HepG2 (cell line): ENCODE results near the gene VEGFB. TPM values are rescaled to one million over a fixed set of nuclear protein-coding genes. Genes with fewer than 3 reads are reported as not detected.
A peak's percentile ranks its signal among the peaks of the same experiment; 100 is the strongest.

ENCODE experiments used
- ARHGAP35 ChIP-seq: sonication (generic); formaldehyde crosslinking; IDR thresholded peaks from 2 replicates; pipeline ENCODE4 v1.9.0; 2022; ENCODE audit warnings: mild to moderate bottlenecking, inconsistent platforms, moderate library complexity, missing genetic modification reagents, borderline replicate concordance
- FOXA3 ChIP-seq: IDR thresholded peaks from 2 replicates; pipeline ENCODE4 v1.6.1; 2016; ENCODE audit warnings: missing genetic modification reagents, missing compliant biosample characterization
- GATAD1 ChIP-seq: IDR thresholded peaks from 2 replicates; pipeline ENCODE4 v1.6.1; 2016; ENCODE audit warnings: missing genetic modification reagents, missing compliant biosample characterization
- HBP1 ChIP-seq: IDR thresholded peaks from 2 replicates; pipeline ENCODE4 v1.6.1; 2016; ENCODE audit warnings: low read depth, control low read depth
- HES4 ChIP-seq: sonication (generic); formaldehyde crosslinking; IDR thresholded peaks from 2 replicates; pipeline ENCODE4 v1.9.0; 2021; ENCODE audit warnings: mild to moderate bottlenecking, missing genetic modification reagents, borderline replicate concordance
- MED1 ChIP-seq: sonication (generic); formaldehyde crosslinking; IDR thresholded peaks from 2 replicates; pipeline ENCODE4 v1.4.0; 2020; ENCODE audit warnings: missing genetic modification reagents
- MXI1 ChIP-seq: IDR thresholded peaks from 3 replicates; pipeline ENCODE4 v1.6.1; 2012; ENCODE audit warnings: low read depth, low read length, inconsistent platforms, borderline replicate concordance
- NR1H2 ChIP-seq: sonication (generic); formaldehyde crosslinking; IDR thresholded peaks from 2 replicates; pipeline ENCODE4 v1.8.1; 2022; ENCODE audit warnings: low read depth, missing genetic modification reagents, borderline replicate concordance
- PCBP1 ChIP-seq: fragments of 200-400 bp; formaldehyde crosslinking; IDR thresholded peaks from 2 replicates; pipeline ENCODE4 v1.6.1; 2017; ENCODE audit warnings: mild to moderate bottlenecking, low read depth, low read length, borderline replicate concordance
- RFX1 ChIP-seq: fragments of 450-650 bp; IDR thresholded peaks from 2 replicates; pipeline ENCODE4 v1.6.1; 2017
- SPEN ChIP-seq: sonication (generic); formaldehyde crosslinking; IDR thresholded peaks from 2 replicates; pipeline ENCODE4 v1.5.1; 2020; ENCODE audit warnings: low read depth, mild to moderate bottlenecking, missing genetic modification reagents
- ZBTB10 ChIP-seq: sonication (generic); formaldehyde crosslinking; IDR thresholded peaks from 2 replicates; pipeline ENCODE4 v1.4.0; 2020; ENCODE audit warnings: missing genetic modification reagents, borderline replicate concordance
- ZBTB43 ChIP-seq: sonication (generic); formaldehyde crosslinking; conservative IDR thresholded peaks from 2 replicates; pipeline ENCODE4 v1.4.0; 2020; ENCODE audit warnings: missing genetic modification reagents
- ZIK1 ChIP-seq: sonication (generic); formaldehyde crosslinking; IDR thresholded peaks from 2 replicates; pipeline ENCODE4 v1.5.0; 2020; ENCODE audit warnings: mild to moderate bottlenecking, low read depth, missing genetic modification reagents, borderline replicate concordance
- ZNF207 ChIP-seq: fragments of 450-650 bp; IDR thresholded peaks from 2 replicates; pipeline ENCODE4 v1.6.1; 2016; ENCODE audit warnings: antibody characterized with exemption, borderline replicate concordance
- ZNF33B ChIP-seq: sonication (generic); formaldehyde crosslinking; IDR thresholded peaks from 2 replicates; pipeline ENCODE4 v1.5.1; 2020; ENCODE audit warnings: mild to moderate bottlenecking, missing genetic modification reagents
- ZNF552 ChIP-seq: sonication (generic); formaldehyde crosslinking; IDR thresholded peaks from 2 replicates; pipeline ENCODE4 v1.9.0; 2022; ENCODE audit warnings: missing genetic modification reagents, mild to moderate bottlenecking, borderline replicate concordance
- ZNF713 ChIP-seq: sonication (generic); formaldehyde crosslinking; IDR thresholded peaks from 2 replicates; pipeline ENCODE4 v1.4.0; 2020; ENCODE audit warnings: mild to moderate bottlenecking, missing genetic modification reagents
- ZNF720 ChIP-seq: sonication (generic); formaldehyde crosslinking; IDR thresholded peaks from 2 replicates; pipeline ENCODE4 v1.4.0; 2020; ENCODE audit warnings: missing genetic modification reagents
- ZNF740 ChIP-seq: sonication (generic); formaldehyde crosslinking; IDR thresholded peaks from 2 replicates; pipeline ENCODE4 v1.4.0; 2020; ENCODE audit warnings: missing genetic modification reagents
- ZNF790 ChIP-seq: sonication (generic); formaldehyde crosslinking; IDR thresholded peaks from 2 replicates; pipeline ENCODE4 v1.8.0; 2022; ENCODE audit warnings: missing genetic modification reagents, mild to moderate bottlenecking, borderline replicate concordance
- ZSCAN30 ChIP-seq: sonication (generic); formaldehyde crosslinking; IDR thresholded peaks from 2 replicates; pipeline ENCODE4 v1.5.0; 2020; ENCODE audit warnings: mild to moderate bottlenecking, missing genetic modification reagents
- polyA plus RNA-seq, 8 experiments: library from polyadenylated mRNA; depleted of rRNA in 3 of 8; stranded (reverse) in 7 of 8; unstranded in 1 of 8; fragments of >200 nt; fragmentation: Illumina TruSeq in 4 of 8; extraction: Trizol in 4 of 8; gene quantifications; 2 replicates each; pipeline versions ENCODE4 v1.2.1 to v1.2.3, GENCODE V29; 2011 to 2016; ENCODE audit warnings: low read depth in 4 of 8, missing spikeins in 1 of 8, mixed read lengths in 1 of 8; ENCODE audit not compliant: insufficient read depth in 1 of 8
- total RNA-seq, 5 experiments: library from RNA; depleted of rRNA; stranded (reverse); fragments of >200 nt; fragmentation: Illumina TruSeq; extraction: Trizol; gene quantifications; 2 replicates each; pipeline ENCODE4 v1.2.3, GENCODE V29; 2016; ENCODE audit warnings: low read depth in 1 of 5

The VEGFB gene
- total and polyA plus RNA-seq, 2 of the 13 experiments (the other 11 are each of a cell fraction or from before 2014, with no cell fraction given): 9.0 to 11.3 TPM

GRCh38 chr11:64225608-64226506 lies 8.5 kb upstream of the VEGFB start, which contains the start of the genes NUDT22 and TRPT1 (continued):
- TF ChIP-seq ZIK1 (CRISPR knock-in tag) (peak; percentile 27; the same call in 1 of the 2 replicates), ZNF740 (CRISPR knock-in tag) (no peak), HBP1 (CRISPR knock-in tag) (peak; percentile 69; the same call in 1 of the 2 replicates), RFX1 (no peak), ZSCAN30 (CRISPR knock-in tag) (no peak), ZNF33B (CRISPR knock-in tag) (no peak; the same call in 1 of the 2 replicates), ZNF790 (CRISPR knock-in tag) (peak; percentile 64; the same call in 1 of the 2 replicates), MED1 (CRISPR knock-in tag) (peak; percentile 40; the same call in 1 of the 2 replicates), NR1H2 (no peak), ARHGAP35 (CRISPR knock-in tag) (no peak), PCBP1 (0 out of 2 replicates have a peak, but pooled peaks have one; percentile 25), ZBTB10 (CRISPR knock-in tag) (peak; percentile 73; the same call in 1 of the 2 replicates), MXI1 (peak; percentile 81; the same call in 1 of the 3 replicates), SPEN (CRISPR knock-in tag) (peak; percentile 60), ZNF552 (CRISPR knock-in tag) (no peak), GATAD1 (CRISPR knock-in tag) (peak; percentile 82), FOXA3 (CRISPR knock-in tag) (no peak; the same call in 1 of the 2 replicates), HES4 (peak; percentile 65; the same call in 1 of the 2 replicates), ZNF713 (no peak; the same call in 1 of the 2 replicates), ZBTB43 (CRISPR knock-in tag) (peak; percentile 64; the same call in 1 of the 2 replicates), ZNF720 (CRISPR knock-in tag) (no peak), ZNF207 (no peak)
